NCI-H460 (cell line): ENCODE data around the gene TPD52L1. TPM values are rescaled to one million over a fixed set of nuclear protein-coding genes. Genes with fewer than 3 reads are reported as not detected.
"Not testable (repeated sequence)": the region's sequence is repeated elsewhere in the genome, so short reads cannot be mapped to it uniquely, and the experiment has no call there.

Experiments used
- DNase-seq: peaks from one replicate; pipeline ENCODE4 v3.0.0-alpha.2; 2016; ENCODE audit warnings: low read depth; ENCODE audit errors: extremely low read depth
- total RNA-seq: library from RNA; depleted of rRNA; stranded (reverse); fragments of >200 nt; shearing (Covaris generic); gene quantifications from 2 replicates; pipeline ENCODE4 v1.2.3, GENCODE V29; 2014

Gene TPD52L1
- total RNA-seq, 1 experiment from 2014 or later: 96.1 TPM

DNA sequence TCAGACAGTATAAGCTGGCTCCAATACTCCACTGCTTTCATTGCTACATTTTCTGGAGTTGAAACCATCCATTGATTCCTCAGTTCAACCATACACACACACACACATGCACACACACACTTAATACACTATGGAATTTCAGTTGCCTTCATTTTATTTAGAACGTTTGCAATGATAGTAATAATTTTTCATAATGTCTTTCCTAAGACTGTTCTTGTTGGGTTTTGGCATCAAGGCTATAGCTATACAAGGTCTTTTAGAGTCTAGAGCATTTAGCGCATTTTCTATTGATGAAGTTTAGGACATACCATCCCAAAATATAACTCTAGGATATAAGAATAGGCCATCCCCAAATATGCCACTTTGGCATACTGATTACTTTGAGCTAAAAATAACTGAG is 15.5 kb upstream of the TPD52L1 start:
- DNase-seq: no peak

DNA sequence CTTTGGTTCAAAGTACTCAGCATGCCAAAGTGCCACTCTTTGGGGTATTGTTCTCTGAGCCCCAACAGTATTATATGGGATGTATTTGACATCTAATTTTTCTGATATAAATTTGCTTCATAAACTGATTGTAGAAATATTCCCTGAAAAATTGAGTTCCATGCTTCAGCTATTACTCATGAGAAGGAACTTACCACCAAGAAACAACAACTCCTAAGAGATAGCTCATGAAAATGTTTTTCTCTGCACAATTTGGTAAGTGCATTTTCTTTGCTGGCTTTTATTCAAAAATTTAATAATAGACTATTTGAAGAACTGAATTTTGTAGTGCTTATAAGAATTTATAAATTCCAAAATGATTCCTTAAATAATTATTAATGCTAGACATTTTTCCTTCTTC is 12.8 kb upstream of the TPD52L1 start:
- no peak for DNase-seq

DNA sequence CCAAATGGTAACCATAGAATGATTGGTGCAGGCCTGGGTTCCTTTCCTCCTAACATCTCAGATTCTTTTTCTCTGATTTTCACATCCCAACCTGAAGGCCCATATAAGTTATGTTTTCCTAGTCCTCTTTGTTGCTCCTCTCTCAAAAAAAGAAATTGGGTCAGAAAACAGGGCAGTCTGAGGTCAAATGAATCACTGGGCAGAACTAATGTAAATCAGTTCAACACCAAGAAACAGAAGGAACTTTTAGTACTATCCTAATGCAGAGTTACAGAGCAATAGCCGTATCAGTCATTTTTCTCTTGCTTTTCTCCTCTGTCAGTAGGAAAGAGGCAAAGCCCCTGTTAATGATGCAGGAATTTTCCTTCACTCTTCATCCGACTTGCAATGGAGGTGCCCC is 11.0 kb upstream of the TPD52L1 start:
- DNase-seq: no peak

DNA sequence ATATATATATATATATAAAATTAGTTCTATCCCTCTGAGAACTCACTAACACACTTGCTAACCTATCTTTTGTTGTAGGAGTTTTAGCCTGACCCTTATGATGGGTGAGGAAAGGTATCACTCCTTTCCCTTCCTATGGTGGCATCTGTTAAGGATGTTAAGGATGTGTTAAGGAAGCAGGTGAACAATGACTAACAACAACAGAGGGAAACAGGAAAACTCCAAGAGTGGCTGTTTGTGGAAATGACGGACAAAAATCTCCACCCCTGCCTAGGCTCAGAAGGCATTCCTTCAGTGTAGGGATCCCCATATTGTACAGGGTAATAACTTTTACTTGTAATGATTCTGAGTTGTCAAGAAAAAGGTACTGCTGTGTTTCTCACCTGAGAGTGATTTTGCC is 8.8 kb upstream of the TPD52L1 start:
- DNase-seq: no peak

DNA sequence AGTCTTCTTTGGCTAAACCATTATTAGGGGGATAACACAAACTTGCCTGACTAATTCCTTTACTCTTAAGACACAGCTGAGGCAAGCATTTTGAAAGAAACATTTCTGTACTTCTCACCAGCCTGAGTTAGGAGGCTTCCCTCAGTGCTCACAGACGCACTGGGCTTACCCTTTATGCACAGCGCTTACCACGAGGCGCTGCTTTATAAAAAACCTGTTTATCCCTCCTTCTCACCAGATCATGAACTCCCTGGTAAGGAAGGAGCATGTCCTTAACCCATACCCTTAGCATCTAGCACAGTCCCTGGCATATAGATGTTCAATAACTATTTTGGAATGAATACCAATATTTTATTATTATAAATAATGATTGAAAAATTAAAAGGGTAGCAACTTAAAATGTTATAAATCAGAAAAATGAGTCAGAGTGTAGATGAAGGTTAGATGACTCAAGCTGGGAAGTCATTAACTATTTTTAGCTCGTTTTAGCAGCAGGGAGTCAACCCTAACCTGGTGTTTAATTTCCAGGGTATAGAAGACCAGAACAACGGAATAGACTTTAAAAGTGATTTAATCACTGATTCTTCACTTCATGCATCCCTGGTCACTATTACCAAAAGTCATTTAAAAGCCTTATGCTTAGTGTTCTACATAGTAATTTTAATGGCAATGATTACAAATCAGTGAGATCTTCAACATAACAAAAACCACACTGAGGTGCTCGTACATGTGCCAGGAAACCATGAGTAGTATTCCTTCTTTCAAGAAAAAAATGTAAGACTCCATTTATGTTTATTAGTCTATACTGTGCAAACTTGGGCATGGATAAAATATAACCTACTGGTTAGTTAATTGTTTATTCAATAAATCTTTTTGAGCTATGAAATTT is 4.1 kb upstream of the TPD52L1 start:
- DNase-seq: no peak

DNA sequence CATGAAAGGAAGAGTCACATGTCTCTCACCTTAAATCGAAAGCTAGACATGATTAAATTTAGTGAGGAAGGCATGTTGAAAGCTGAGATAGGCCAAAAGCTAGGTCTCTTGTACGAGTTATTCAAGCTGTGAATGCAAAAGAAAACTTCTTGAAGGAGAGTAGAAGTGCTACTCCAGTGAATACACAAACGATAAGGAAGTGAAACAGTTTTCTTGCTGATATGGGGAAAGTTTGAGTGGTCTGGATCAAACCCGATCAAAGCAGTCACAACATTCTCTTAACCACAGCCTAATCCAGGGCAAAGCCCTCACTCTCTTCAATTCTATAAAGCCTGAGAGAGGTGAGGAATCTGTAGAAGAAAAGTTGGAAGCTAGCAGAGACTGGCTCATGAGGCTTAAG is 1.9 kb upstream of the TPD52L1 start:
- no peak for DNase-seq

DNA sequence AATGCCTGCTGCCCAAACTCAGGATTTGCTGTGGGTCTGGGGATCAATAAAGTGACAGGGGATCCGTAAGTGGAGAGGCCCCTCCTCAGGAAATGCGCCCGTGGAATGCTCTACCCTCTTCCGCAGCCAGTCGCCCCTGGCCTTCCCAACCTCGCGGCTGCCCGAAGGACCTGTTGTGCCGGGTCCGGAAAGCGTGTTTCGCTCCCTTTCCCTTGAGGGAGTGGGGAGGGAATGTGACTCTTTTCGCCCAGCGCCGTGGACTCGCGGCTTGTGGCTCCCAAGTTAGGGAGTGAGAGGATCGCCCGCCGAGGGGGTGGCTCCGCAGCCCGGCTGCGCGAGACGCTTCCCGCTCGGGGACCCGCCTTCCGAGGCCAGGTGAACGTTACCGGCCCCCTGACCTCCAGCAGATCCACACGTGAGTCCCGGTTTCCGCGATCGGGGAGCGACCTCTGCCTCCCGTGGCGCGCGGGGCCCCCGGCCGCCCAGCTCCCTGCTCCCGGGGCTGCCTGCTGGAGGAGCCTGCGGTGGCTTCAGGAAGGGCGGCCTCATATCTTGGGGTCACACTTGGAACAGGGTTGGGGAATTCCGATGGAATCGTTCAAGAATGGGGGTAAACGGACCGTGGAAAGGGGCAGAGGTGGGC is 666 bp downstream of the TPD52L1 start:
- no peak for DNase-seq

DNA sequence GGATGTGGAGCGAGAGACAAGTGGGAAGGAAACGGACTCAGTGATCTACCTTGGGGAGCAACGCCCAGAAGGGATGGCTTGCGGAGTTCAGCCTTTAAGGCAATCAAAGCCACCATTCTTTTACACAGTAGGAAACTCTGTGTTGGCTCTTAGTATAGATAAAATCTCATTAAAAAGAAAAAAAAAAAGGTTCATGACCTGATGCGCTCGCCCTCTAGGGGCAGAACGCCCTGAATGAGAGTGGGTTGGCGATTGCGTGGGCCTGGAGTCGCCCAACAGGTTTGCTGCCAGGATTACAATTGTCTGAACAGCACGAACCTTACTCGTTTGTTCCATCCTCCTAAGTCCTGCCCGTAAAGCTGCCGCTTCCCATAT is 1.2 kb downstream of the TPD52L1 start:
- peak; percentile 24 for DNase-seq

DNA sequence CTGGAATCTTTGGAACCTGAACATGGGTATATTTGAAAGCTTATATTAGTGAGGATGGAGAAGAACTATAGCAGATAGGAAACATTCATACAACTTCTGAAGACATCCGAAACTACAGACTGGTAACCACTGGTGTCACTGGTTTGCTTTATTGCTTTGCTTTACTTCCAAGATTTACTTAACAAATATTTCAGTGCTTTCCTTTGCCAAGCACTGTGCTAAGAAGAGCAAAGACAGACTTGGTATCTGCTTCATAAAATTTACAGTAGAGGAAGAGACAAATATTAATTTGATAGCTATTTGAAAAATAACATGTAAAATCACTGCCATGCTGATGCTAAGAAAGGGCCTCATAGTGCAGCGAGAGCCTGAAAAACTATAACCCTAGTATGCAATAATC is 1.8 kb downstream of the TPD52L1 start:
- DNase-seq: no peak

DNA sequence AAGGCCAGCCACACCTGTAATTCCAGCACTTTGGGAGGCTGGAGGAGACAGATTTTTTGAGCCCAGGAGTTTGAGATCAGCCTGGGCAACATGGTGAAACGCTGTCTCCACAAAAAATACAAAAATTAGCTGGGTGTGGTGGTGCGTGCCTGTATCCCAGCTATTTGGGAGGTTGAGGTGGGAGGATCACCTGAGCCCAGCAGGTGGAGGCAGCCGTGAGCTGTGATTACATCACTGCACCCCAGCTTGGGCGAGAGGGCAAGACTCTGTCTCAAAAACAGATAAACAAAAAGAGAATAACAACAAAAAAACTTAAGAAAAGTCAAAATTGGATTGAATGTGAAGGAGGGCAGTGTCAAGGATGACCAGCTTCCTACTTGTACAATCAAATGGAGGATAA is 2.9 kb downstream of the TPD52L1 start:
- DNase-seq: no peak

DNA sequence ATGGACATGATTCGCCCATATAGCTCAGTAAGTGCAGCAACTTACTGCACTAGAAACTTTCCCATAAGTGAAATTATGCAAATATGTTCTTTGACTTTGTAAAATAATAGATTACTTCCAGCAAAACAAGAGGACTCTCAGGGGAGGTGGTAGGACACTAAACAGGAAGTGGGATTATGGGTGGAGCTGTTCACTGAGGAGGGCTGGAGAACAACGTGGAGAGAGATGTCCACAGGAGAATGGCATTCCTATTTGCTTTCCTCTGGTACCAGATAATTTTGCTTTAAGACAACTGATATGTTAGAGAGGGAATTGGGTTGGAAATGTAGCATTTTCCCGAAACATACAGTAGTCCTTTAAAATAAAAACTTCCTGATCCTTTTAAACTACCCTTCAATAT is 3.7 kb downstream of the TPD52L1 start:
- no peak for DNase-seq

DNA sequence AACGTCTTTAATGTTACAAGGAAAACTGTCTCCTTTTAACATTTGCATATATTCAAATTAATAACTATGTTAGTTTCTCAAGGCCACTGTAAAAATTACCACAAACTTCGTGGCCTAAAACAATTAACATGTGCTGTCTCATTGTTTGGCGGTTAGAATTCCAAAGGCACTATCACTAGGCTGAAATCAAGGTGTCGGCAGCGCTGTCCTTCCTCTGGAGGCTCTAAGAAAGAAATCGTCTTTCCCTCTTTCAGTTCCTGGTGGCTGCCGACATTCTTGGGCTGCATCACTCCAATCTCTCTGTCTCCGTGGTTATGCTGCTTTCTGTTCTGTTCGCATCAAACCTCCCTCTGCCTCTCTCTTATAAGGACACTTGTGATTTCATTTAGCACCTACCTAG is 4.2 kb downstream of the TPD52L1 start:
- DNase-seq: no peak

DNA sequence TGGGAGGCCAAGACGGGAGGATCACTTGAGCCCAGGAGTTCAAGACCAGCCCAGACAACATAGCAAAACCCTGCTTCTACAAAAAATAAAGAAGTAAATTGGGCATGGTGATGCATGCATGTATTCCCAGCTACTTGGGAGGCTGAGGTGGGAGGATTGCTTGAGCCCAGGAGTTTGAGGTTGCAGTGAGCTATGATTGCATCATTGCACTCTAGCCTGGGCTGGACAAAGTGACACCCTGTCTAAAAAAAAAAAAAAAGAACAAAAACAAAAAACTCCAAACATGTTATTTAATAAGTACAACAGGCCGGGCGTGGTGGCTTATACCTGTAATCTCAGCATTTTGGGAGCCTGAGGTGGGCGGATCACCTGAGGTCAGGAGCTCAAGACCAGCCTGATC is 9.8 kb downstream of the TPD52L1 start:
- not testable (repeated sequence) for DNase-seq

DNA sequence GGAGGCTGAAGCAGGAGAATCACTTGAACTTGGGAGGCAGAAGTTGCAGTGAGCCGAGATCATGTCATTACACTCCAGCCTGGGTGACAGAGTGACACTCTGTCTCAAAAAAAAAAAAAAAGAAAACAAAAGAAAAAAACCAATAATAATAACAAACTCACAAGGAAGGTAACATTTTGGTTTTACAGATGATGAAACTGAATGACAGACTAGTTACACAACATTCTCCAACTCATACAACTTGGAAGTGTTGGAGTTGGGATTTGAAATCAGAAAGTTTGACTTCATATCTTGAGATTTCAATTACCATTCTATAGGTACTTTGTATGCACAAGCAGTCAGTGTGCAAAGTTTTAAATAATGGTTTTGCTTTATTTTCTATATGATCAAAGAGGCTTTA is 10.2 kb downstream of the TPD52L1 start:
- no peak for DNase-seq

DNA sequence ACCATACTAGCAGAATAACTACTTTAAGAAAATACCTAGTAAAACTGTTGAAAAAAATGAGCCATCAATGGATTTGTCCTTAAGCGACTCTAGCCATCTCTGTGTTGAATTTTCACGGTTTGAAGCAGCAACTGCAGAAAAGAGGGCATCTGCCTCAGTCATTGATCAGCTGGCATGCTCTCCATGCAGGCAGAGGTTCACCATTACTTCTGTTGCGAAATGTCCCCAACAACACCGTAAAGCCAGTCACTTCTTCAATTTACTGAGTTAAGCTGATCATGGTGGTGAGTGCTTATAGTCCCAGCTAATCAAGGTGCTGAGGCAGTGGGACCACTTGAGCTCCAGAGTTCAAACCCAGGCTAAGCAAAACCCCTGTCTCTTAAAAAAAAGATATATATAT is 11.1 kb downstream of the TPD52L1 start:
- DNase-seq: no peak

DNA sequence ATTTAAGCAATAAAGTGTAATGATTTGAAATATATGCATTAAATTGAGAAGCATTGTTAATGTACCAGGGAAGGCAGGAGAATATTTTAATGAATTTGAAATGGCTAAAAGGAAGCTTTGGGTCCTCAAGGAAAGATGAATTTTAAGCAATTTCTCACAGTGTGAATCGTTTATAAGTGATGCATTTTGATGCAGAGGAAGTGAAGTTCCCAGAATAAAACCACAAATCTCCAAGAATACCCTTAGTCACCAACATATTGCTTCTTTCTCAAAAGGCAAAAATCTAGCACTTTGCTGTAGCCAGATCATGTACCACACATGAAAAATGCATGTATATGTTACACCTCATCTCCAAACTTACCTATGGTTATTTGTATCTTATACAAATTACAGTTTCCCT is 11.7 kb downstream of the TPD52L1 start:
- no peak for DNase-seq

DNA sequence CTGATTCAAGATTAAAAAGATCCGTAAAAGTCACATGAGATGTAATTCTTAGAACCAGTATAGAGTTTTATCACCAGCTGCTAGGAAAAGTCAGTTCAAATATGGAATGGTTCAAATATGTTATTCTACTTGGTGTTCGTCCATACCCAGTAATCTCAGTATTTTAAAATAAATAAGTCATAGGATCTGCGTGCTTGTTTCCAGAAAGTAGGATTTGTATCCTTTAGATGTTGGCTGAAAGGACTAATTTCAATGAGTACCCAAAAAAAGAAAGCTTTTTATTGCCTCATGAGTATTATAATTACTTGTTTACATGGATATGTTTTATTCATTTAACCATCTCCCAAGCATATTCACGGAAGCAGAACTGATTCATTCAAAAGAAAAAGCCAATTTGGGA is 12.2 kb downstream of the TPD52L1 start:
- no peak for DNase-seq

DNA sequence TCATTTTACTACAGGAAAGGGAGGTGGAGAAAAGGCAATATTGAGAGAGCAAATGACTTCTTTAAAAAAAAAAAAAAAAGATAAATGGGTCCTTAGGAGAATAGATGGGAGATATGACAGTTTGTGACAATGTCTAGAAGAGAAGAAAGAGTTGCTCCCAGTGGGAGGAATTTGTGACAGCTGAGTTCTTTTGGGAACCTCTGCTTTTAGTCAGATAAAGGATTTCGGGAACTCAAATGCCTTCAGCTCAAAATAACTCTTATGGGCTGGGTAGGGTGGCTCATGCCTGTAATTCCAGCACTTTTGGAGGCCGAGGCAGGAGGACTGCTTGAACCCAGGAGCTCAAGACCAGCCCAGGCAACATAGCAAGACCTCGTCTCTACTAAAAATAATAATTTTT is 13.1 kb downstream of the TPD52L1 start:
- no peak for DNase-seq

DNA sequence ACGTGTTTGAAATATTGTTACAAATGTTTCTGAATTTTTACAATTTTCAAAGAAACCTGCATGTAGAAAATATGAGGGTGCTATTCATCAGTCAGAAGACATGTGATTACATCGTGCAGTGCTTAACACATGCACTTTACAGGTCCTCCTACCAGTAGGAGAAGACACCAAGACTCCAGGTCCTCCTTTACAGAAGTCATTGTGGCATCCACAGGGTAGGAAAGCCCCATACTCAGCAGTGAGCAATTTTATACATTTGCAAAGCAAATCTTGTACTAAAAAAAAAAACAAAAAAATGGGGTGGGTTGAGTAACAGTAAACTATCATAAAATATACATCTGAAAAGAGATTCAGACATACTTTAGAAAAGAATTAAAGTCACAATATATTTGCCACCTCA is 14.0 kb downstream of the TPD52L1 start:
- no peak for DNase-seq

DNA sequence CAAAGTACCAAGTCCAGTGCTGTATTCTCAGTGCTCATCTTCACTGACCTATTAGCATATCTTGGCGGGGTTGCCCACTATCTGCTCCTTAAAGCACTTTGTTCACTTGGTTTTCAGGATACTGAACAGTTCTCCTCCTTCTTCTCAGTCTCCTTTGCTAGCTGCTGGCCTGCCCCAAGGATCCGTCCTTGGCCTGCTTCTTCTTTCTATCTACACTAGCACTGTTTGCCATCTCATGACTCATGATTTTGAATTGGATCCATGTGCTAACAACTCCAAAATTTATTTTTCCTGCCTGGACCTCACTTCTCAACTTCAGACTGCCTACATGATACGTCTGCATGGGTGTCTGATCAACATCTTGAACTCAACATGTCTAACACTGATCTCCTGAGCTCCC is 15.5 kb downstream of the TPD52L1 start:
- no peak for DNase-seq

DNA sequence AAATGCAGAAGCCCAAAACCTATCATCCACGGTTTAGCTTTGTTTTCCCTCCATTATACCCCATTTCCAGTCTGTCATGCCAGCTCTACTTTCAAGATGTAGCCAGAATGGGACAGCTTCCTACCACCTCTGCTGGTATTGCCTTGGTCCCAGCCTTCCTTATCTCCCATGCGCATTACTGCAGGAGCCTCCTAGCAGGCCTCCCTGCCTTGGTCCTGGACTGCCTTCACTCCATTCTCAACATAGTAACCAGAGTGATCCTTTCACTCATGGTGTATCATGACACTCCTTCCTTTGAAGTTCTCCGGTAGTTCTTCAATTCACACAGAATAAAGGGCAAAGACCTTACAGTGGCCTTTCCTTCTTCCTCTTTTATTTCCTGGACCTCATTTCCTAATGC is 15.9 kb downstream of the TPD52L1 start:
- DNase-seq: no peak

DNA sequence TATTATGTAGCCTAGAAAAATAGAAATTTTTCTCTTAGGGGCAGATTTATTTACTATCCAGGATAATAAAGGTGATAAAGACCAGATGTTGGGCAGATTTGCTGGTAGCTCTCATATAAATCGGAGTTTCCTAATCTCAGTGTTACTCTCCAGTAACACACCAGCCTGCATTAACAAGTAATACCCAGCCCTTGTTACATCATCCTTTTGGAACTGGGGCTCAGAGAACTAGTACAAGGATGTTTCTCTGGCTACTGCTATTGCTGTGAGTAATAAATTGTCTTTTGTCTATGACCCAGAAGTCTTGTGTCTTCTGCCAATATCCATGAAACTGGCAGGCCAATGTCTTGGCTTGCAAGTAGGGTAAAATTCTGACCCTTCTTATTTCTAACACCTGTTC is 16.8 kb downstream of the TPD52L1 start:
- no peak for DNase-seq
